ENCODE results near the gene NUP214.
"Not testable (repeated sequence)": the region's sequence is repeated elsewhere in the genome, so short reads cannot be mapped to it uniquely, and the experiment has no call there.

Gene NUP214

DNA sequence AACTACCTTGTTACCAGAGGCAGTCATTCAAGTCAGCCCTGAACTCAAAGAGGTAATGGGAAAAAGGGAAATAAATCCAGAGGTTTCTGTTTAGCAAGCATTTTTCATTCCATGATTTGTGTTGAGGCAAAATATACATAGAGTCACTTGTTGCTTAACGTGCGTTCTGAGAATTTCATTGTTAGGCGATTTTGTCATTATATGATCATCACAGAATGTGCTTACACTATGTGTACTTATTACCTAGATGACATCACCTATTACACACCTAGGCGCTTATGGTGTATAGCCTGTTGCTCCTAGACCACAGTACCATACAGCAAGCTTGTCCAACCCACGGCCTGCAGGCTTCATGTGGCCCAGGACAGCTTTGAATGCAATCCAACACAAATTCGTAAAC is 36.2 kb downstream of the NUP214 start:
- no peak for DNase-seq

DNA sequence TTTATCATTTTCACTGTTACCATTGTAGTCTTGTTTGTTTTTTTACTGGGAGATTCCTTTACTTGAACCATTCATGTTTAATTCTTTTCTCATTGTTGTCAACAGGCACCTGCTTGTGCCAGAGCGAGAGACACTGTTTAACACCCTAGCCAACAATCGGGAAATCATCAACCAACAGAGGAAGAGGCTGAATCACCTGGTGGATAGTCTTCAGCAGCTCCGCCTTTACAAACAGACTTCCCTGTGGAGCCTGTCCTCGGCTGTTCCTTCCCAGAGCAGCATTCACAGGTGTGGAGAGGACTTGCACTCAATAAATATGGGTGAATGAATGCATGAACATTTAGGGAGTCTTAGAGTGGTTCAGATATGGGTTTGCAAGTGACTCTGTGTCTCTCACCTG is 37.5 kb downstream of the NUP214 start:
- no peak for DNase-seq

DNA sequence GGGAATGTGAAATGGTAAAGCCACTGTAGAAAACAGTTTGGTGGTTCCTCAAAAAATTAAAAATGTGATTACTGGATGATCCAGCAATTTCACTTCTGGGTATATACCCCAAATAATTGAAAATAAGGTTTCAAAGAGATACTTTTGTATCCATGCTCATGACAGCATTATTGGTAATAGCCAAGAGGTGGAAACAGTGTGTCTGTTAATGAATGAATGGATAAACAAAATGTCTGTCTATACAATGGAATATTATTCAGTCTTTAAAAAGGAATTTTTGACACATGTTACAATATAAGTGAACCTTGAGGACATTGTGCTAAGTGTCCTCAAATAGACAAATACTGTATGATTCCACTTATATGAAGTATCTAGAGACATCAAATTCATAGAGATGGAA is 40.1 kb downstream of the NUP214 start:
- no peak for DNase-seq

DNA sequence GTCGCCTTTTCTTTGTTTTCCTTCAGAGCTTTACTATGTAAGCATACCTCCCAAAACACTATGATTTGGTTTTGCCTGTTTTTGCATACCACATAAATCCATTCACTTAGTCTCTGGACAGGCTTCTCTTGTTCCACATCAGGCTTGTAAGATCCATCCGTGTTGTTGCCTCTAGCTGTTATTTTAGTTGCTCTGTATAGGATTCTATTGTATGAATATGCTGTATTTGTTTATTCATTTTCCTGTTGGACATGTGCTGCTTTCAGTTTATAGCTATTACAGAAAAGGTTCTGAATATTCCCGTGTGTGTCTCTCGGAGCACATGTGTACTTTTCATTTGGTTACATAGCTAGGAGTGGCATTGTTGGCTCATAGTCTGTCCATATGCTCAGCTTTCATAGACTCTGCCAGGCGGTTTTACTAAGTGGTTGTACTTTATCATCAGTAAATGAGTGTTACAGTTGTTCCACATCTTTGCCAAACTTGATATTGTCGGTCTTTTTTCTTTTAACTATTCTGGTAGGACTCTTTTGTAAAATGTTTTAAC is 41.8 kb downstream of the NUP214 start:
- no peak for DNase-seq

DNA sequence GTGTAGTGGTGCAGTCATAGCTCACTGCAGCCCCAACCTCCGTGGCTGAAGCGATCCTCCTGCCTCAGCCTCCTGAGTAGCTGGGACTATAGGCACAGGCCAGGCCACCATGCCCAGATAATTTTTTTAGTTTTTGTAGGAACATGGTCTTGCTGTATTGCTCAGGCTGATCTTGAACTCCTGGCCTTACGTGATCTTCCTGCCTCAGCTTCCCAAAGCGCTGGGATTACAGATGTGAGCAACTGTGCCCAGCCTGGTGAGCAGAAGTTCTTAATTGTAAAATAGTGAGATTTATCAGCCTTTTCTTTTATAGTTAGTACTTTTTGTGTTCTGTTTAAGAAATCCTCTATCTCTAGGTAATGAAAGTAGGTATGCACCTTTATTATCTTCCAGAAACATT is 42.5 kb downstream of the NUP214 start:
- DNase-seq: no peak

DNA sequence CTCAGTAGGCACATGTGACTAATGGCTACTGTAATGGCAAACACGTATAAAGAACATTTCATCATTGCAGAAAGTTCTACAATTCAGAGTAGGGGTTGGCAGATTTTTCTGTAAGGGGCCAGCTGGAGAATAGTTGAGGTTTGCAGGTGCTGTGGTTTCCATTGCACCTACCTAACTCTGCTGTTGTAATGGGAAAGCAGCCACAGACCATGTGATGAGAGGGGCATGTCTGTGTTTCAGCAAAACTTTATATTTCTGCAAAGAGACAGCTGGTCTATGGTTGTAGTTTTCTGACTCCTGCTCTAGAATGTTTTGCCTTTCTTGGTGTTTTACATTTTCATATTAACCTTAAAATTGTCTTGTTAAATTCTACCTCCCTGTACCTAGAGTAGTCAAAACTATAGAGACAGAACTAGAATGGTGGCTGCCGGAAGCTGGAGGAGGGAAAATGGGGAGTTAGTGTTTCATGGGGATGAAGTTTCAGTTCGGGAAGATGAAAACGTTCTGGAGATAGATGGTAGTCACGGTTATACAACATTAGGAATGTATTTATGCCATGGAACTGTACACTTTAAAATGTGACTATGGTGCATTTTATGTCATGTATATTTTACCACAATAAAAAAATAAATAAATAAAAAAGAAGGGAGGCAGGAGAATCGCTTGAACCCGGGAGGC is 44.3 kb downstream of the NUP214 start:
- no peak for DNase-seq

DNA sequence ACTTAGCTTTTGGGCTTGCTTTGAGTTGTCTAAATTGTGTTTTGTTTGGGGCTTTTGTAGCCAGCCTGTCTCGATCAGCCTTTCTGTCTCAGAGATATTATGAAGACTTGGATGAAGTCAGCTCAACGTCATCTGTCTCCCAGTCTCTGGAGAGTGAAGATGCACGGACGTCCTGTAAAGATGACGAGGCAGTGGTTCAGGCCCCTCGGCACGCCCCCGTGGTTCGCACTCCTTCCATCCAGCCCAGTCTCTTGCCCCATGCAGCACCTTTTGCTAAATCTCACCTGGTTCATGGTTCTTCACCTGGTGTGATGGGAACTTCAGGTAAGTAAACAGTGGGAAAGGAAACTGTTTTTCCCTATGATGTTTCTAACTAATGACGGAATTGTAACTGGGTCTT is 48.6 kb downstream of the NUP214 start:
- DNase-seq: no peak

DNA sequence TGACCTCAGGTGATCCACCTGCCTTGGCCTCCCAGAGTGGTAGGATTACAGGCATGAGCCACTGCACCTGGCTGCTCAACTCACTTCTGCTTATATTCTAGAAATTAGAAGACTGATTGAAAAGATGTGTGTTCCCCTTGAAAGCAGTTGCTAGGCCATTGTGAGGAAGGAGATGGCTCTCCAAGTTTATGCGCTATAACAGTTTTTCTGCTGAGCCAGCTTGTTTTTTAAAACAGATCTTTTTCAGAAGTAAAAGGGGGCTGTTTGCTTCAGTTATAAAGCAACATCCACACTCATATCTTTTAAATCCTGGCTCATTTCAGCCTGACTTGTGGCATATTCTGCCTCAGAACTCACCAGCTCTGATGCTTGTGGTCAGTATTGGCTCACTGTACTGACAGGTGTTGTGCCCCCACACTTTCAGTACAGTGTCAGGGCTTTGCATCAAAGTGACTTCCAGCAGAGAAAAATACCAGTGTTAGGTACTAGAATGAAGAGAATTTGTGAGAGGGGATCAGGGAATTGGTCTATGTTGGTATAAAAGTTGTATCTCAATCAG is 49.4 kb downstream of the NUP214 start:
- no peak for DNase-seq

DNA sequence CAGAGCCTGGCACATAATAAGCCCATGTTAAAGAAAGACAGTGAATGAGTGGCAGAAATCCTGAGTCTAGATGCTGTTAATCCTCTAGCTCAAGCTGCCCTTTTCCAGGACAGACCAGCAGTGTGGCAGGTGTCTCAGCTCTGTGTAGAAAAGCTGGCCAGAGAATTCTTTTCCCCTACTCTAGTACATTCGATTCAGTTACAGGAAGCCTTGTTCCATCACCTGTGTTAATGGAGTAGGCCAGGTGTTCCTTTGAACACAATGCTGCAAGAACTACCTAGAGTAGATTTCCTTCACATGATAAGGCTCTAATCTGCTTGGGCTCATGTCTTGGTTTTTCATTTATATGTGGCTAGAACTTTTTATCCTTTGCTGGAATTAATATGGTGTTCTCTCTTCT is 52.5 kb downstream of the NUP214 start:
- no peak for DNase-seq

DNA sequence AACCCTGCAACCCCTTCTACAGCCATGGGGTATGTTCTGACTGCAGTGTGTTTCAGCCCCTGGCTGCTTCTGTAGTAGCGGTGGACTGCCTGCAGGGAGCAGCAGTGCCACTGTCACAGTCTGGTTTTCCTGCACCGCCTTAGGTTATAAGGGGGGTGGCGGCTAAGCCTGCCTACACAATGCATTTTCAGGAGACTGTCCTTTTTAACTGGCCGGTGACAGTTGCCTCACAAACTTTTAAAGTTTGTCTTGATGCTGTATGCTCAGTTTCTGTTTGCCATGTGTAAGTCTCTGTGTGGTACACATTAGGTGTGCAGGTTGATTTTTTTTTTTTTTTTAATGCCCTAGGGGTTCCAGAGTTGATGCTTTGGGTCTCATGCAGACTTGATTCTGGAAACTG is 53.0 kb downstream of the NUP214 start:
- DNase-seq: peak; percentile 71

DNA sequence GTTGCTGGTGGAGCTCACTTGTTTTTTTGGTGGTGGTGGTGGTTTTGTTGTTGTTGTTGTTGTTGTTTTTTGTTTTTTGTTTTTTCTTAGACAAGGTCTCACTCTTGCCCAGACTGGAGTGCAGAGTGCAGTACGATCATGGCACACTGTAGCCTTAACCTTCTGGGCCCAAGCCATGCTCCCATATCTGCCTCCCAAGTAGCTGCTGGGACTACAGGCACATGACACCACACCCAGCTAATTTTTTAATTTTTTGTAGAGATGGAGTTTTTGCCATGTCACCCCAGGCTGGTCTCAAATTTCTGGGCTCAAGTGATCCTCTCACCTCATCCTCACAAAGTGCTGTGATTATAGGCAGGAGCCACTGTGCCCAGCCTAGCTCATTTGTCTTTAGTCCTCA is 53.5 kb downstream of the NUP214 start:
- DNase-seq: no peak

DNA sequence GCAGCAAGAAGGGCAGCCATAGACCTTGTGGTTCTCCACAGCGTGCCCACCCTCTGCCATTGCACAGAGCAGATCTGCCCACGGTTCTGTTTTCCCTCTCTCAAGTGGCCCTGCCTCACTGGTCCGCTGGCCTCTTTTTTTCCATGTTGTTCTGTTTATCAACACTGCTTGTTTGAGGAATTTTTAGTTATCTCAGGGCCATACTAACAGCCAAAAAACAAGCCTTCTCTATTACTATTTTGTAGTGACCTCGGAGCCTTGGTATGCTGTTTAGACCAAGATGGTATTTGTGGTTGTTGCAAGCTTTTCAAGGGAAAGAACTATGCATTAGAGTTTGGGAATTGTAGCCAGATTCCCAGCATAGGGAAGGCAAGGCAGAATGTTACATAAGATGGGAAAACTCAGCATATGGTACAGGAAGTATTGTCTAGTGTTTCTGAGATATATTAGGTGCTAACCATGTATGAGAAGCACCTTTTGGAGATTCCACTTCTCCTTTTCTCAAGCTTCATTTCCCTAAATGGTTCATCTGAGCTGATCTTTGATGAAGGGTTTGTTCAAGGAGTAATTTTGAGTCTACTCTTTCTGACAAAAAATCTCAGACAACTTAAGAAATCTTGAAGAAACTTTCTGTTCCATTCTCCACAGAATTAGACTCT is 54.3 kb downstream of the NUP214 start:
- peak; percentile 95 for DNase-seq

DNA sequence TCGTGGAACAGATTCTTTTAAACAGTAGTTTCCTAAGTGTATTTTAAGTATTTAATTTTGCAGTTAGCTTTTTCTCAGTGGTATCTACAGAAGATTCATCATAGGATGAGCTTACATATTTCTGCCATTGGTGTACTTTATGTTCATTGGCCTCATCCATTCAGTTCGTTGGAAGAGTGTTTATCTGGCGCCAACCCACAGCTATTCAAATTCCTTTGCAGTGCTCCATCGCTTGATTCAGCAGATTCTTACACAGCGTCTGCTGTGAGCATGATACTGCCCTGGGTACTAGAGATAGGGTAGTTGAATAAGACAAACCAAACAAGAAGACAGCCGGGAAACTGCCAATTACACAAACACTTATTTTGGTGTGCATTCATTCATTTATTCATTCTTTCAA is 55.1 kb downstream of the NUP214 start:
- DNase-seq: peak; percentile 96

DNA sequence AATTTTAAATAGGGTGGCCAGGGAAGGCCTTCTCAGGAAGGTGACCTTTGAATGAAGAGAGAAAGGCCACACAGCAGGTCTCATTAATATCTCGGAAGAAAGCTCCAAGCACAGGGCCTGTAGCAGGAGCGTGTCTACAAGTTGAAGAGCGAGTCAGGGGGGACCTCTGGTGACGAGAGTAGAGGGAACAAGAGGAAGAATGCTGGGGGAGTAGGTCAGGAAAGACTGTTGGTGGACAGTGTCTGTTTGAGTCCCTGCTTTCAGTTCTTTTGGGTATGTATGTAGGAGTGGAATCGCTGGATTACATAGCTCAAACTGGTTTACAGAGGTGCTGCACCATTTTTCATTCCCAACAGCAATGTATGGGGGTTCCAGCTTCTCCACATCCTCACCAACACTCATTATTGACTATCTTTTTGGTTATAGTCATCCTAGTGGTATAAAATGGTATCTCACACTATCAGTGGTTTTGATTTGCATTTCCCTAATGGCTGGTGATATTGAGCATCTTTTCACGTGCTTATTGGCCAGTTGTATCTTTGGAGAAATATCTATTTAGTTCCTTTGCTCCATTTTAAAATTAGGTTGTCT is 55.8 kb downstream of the NUP214 start:
- no peak for DNase-seq

DNA sequence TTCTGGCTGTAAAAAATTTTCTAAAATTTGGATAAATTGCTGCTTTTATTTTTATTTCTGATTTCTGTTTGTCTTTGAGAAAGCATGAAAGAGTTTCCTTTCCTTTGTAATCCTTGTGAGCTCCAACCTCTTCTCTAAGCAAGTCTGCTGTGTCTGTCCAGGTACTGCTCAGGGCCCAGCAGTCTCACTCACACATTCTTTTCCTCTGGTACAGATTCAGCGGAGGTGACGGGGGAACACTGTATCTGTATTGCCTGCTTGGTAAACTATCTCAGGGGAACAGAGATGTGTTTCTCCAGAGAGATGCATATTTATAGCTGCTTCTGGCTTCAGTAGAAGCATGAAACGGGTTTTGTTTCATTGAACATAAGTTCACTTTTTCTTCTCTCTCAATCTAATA is 60.5 kb downstream of the NUP214 start:
- DNase-seq: no peak

DNA sequence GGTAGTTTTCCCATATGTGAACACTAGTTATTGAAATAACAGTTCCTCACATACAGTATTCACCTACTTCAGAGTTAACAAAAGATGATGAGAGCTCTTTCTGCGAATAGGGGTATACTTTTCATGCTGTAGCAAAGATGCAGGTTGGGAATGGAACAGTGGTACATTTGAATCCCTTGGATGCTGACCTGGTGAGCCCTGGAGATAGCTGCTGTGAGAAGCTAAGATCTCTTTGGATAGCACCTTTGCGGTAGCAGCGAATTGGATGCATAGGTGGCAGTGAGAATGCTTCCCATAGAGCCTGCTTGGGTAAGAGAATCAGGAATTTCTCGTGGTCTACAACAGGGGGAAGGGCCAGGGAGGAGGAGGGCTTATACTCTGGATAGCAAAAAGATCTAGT is 61.2 kb downstream of the NUP214 start:
- DNase-seq: no peak

DNA sequence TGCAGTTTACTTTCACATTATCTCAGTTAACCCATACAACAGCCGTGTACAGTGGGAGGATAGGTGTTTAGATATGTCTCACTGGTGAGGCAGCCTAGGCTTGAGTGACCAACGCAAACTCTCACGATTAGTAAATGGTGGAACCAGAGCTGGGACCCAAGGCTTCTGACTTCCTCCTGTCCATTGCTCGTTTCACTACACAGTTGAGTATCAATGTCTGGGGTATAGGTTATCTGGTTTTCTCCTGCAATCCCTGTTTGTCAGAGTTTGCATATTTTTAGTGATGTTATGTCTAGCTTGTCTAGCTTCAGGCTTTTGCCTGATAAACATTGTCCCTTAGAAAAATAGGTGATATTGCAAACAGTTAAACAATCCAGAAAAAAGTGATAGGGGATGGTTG is 62.6 kb downstream of the NUP214 start:
- no peak for DNase-seq

DNA sequence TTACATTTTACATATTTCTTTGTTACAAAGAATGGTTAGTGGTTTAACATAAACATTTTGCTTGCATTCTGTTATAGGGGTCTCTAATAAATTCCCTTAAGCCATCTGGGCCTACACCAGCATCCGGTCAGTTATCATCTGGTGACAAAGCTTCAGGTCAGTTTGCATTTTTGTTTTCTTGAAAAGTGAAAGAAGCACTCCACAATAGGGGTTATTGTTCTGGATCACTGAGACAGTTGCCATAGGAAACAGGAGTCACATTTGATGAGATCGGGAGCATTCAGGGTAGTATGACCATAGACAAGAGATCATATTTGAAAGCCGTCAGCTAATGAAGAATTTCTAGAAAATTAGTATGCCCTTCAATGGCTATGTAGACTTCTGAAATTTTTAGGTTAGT is 63.6 kb downstream of the NUP214 start:
- no peak for DNase-seq

DNA sequence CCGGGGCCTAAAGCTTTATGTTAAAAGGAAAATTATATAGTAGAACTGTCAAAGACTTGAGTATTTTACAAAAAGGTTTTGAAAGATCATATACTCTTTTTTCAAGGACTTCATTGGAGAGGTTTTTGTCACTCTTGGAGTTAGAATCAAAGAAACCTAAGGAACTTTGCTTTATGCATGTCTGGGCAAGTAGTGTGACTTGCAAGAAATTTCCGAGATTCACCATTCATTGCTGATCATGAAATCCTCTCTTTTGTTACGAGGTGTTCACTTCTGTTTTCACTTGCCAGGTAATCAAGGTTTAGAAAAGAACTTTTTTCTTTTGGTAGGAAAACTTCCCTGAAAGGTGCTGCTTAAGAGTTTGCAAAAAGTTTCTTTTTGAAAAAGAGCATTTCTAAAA is 64.8 kb downstream of the NUP214 start:
- no peak for DNase-seq

DNA sequence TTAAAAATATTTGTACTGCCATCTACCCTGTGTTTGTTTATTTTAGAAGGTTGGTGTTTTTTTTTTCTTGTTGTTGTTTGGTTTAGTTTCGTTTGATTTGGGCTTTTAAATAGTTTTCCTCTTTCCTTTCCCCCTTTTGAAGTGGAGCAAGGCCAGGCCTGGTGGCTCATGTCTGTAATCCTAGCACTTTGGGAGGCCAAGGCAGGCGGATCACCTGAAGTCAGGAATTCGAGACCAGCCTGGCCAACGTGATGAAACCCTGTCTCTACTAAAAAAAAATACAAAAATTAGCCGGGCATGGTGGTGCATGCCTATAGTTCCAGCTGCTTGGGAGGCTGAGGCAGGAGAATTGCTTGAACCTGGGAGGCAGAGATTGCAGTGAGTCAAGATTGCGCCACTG is 65.6 kb downstream of the NUP214 start:
- DNase-seq: not testable (repeated sequence)

DNA sequence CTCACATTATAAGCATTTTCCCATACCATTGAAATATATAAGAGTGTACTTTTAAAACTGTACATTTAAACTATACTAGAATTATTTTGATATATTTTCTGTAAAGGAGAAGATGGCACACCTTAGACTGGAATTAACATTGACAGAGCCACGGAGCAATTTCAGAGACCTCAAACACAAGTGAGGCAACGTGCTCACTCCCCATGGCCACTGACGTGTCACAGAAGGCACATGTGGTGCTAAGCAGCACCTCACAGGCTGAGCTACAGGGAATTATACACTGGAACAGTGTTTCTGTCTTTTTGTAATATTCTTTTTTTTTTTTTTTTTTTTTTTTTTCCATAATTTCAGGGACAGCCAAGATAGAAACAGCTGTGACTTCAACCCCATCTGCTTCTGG is 66.5 kb downstream of the NUP214 start:
- DNase-seq: no peak

DNA sequence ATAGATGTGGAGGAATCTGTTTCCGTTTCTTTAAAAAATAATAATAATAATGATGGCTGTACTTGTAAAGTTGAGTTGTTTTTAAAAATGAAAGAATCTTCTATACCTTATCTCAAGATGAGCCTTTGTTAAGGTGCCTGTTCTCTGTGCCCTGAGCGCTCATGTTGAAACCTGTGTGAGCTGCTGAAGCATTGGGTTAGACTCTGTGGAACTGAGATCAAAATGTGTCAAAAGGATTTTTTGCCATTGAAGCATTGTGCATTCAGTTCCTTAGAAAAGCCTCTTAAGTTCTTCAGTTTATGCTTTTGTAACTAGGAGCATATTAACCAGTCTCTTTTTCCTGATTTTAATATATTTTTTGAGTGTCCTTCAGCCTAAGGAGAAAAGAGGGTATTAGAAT is 67.7 kb downstream of the NUP214 start:
- DNase-seq: no peak

DNA sequence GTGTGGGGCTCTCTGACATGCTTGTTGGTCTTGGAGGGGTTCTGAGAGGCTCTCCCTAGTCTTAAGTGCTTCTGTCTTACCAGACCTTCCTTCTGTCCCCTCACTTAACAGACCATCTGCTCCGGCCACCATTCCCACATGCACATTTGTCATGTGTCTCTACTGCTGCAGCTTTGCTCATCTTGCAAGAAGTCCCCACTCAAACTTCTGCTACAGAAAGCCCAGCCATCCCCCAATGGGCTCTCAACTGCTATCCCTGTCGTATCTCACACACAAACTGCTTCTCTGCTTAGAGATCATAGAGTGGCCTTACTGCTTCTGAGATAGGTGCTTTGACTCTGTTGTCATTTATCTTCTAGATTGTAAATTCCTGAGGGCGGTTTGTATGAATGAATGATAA is 69.4 kb downstream of the NUP214 start:
- no peak for DNase-seq
